Measurements from ENCODE around the gene SLC5A2.

The SLC5A2 gene

DNA sequence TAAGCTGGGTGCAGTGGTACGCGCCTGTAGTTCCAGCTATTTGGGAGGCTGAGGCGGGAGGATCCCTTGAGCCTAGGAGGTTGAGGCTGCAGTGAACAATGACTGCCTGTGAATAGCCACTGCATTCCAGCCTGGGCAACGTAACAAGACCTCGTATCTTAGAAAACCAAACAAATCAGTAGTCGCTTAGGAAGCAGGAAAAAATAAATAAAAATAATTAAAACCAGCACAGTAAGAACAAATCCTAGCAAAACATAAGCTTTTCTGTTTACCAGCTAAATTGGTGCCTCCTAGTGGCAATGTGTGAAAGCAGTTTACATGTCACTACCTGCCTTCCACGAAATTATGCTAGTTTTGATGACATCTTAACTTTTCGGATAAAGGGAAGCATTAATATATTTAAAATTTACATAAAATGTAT, 22.3 kb upstream of the SLC5A2 start:
- DNase-seq, result peak; percentile 81
- Histone ChIP-seq H2BK120ac (ENCODE audit: low read depth, low read length) (no peak overlapping the region), H2AK5ac (ENCODE audit: low read length, severe bottlenecking) (no peak overlapping the region), H3K4me3 (ENCODE audit: insufficient read depth in 1 of 2, low read depth in 1 of 2, low read length in 2 of 2) (peak overlapping the region in 1 of 2 experiments; percentile 79), H3K4ac (ENCODE audit: low read depth in 1 of 2, low read length in 2 of 2) (peak overlapping the region in 1 of 2 experiments; percentile 29), H3K14ac (ENCODE audit: low read length in 2 of 2) (no peak overlapping the region), H3K4me1 (ENCODE audit: control insufficient read depth, insufficient read depth, low read depth, low read length) (peaks cover 24% of the 10 kb centered on the region), H3K23ac (ENCODE audit: low read length in 2 of 2) (no peak overlapping the region), H3K9ac (ENCODE audit: low read length) (peak overlapping the region; percentile 91), H3K9me3 (ENCODE audit: control insufficient read depth, low read length) (no peaks in the 10 kb centered on the region), H4K8ac (ENCODE audit: low read length) (no peak overlapping the region), H3K36me3 (ENCODE audit: control insufficient read depth in 1 of 2, insufficient read depth in 2 of 2, low read depth in 1 of 2, low read length in 2 of 2) (peaks cover 48% of the 10 kb centered on the region in 2 experiments), H3K79me1 (replicated peaks; ENCODE audit: low read length, poor library complexity, severe bottlenecking) (peaks cover 33% of the 10 kb centered on the region), H2AFZ (ENCODE audit: low read depth, low read length) (no peak overlapping the region), H3K18ac (ENCODE audit: low read depth in 1 of 2, low read length in 2 of 2) (no peak overlapping the region), H3K4me2 (ENCODE audit: low read length, poor library complexity, severe bottlenecking) (peak overlapping the region; percentile 62), H2BK5ac (ENCODE audit: low read depth, low read length, poor library complexity, severe bottlenecking) (no peak overlapping the region), H3K27ac (ENCODE audit: low read length, poor library complexity, severe bottlenecking) (no peak overlapping the region), H4K91ac (ENCODE audit: low read length) (no peak overlapping the region), H3K27me3 (ENCODE audit: control insufficient read depth in 1 of 2, insufficient read depth in 1 of 2, low read length in 2 of 2) (no peaks in the 10 kb centered on the region), H2BK12ac (ENCODE audit: low read length in 2 of 2) (no peak overlapping the region), H2BK15ac (ENCODE audit: low read depth, poor library complexity, severe bottlenecking) (no peak overlapping the region)
- 97% methylated on average over 3 of the region's 8 CpGs for WGBS

GRCh38 chr16:31461201-31461920, 21.6 kb upstream of the SLC5A2 start:
- no peak overlapping the region for H3K4ac ChIP-seq (ENCODE audit: low read depth in 1 of 2, low read length in 2 of 2)
- no peak overlapping the region for H3K18ac ChIP-seq (ENCODE audit: low read depth in 1 of 2, low read length in 2 of 2)
- H3K27me3 ChIP-seq (ENCODE audit: control insufficient read depth in 1 of 2, insufficient read depth in 1 of 2, low read length in 2 of 2), result no peaks in the 10 kb centered on the region
- no peak overlapping the region for H4K91ac ChIP-seq (ENCODE audit: low read length)
- DNase-seq, result no peak
- H4K8ac ChIP-seq (ENCODE audit: low read length), result no peak overlapping the region
- H3K14ac ChIP-seq (ENCODE audit: low read length in 2 of 2), result no peak overlapping the region
- no peak overlapping the region for H3K27ac ChIP-seq (ENCODE audit: low read length, poor library complexity, severe bottlenecking)
- H3K23ac ChIP-seq (ENCODE audit: low read length in 2 of 2), result no peak overlapping the region
- H2AK5ac ChIP-seq (ENCODE audit: low read length, severe bottlenecking), result peak overlapping the region; percentile 47
- peak overlapping the region; percentile 91 for H3K9ac ChIP-seq (ENCODE audit: low read length)
- H3K4me3 ChIP-seq (ENCODE audit: insufficient read depth in 1 of 2, low read depth in 1 of 2, low read length in 2 of 2), result no peak overlapping the region
- no peak overlapping the region for H2BK12ac ChIP-seq (ENCODE audit: low read length in 2 of 2)
- H3K36me3 ChIP-seq (ENCODE audit: control insufficient read depth in 1 of 2, insufficient read depth in 2 of 2, low read depth in 1 of 2, low read length in 2 of 2), result peaks cover 47 to 52% of the 10 kb centered on the region in 2 experiments
- no peak overlapping the region for H2AFZ ChIP-seq (ENCODE audit: low read depth, low read length)
- no peak overlapping the region for H3K4me2 ChIP-seq (ENCODE audit: low read length, poor library complexity, severe bottlenecking)
- no peak overlapping the region for H2BK120ac ChIP-seq (ENCODE audit: low read depth, low read length)
- no peaks in the 10 kb centered on the region for H3K9me3 ChIP-seq (ENCODE audit: control insufficient read depth, low read length)
- no peak overlapping the region for H2BK5ac ChIP-seq (ENCODE audit: low read depth, low read length, poor library complexity, severe bottlenecking)
- WGBS, result 91% methylated on average over 5 of the region's 10 CpGs
- peaks cover 34% of the 10 kb centered on the region for H3K79me1 ChIP-seq (replicated peaks; ENCODE audit: low read length, poor library complexity, severe bottlenecking)
- H2BK15ac ChIP-seq (ENCODE audit: low read depth, poor library complexity, severe bottlenecking), result no peak overlapping the region
- peaks cover 22% of the 10 kb centered on the region for H3K4me1 ChIP-seq (ENCODE audit: control insufficient read depth, insufficient read depth, low read depth, low read length)

DNA sequence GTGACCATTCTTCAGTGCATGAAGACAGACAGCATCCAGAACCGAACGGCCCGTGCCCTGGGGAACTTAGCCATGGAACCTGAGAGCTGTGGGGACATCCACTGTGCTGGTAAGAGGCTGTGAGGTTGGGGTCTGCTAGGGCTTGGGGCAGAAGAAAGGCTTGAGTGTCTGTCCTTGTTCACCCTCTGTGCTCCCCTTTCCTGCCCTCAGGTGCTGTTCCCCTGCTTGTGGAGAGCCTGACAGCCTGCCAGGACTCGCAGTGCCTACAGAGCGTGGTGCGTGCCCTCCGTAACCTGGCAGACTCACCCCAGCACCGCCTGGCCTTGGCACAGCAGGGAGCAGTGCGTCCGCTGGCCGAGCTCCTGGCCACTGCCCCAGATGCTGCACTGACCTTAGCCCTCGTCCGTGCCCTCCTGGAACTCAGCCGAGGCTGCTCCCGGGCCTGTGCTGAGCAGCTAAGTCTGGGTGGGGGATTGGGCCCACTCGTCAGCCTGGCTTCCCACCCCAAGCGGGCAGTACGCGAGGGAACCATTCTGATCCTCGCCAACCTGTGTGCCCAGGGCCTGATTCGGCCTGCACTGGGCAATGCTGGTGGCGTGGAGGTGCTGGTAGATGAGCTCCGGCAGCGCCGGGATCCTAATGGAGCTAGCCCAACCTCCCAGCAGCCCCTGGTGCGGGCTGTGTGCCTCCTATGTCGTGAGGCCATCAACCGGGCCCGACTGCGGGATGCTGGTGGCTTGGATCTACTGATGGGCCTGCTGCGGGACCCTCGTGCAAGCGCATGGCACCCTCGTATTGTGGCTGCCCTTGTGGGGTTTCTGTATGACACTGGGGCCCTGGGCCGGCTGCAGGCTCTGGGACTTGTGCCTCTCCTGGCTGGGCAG, 20.8 kb upstream of the SLC5A2 start:
- no peaks in the 10 kb centered on the region for H3K27me3 ChIP-seq (ENCODE audit: control insufficient read depth in 1 of 2, insufficient read depth in 1 of 2, low read length in 2 of 2)
- H2BK15ac ChIP-seq (ENCODE audit: low read depth, poor library complexity, severe bottlenecking), result no peak overlapping the region
- no peaks in the 10 kb centered on the region for H3K9me3 ChIP-seq (ENCODE audit: control insufficient read depth, low read length)
- peaks cover 29% of the 10 kb centered on the region for H3K79me1 ChIP-seq (replicated peaks; ENCODE audit: low read length, poor library complexity, severe bottlenecking)
- no peak overlapping the region for H2AFZ ChIP-seq (ENCODE audit: low read depth, low read length)
- H2BK12ac ChIP-seq (ENCODE audit: low read length in 2 of 2), result no peak overlapping the region
- no peak overlapping the region for H3K18ac ChIP-seq (ENCODE audit: low read depth in 1 of 2, low read length in 2 of 2)
- H3K14ac ChIP-seq (ENCODE audit: low read length in 2 of 2), result no peak overlapping the region
- no peak overlapping the region for H2BK120ac ChIP-seq (ENCODE audit: low read depth, low read length)
- no peak overlapping the region for H4K91ac ChIP-seq (ENCODE audit: low read length)
- H2AK5ac ChIP-seq (ENCODE audit: low read length, severe bottlenecking), result no peak overlapping the region
- H2BK5ac ChIP-seq (ENCODE audit: low read depth, low read length, poor library complexity, severe bottlenecking), result no peak overlapping the region
- WGBS, result 95% methylated on average over 35 of the region's 35 CpGs
- peaks cover 46 to 56% of the 10 kb centered on the region in 2 experiments for H3K36me3 ChIP-seq (ENCODE audit: control insufficient read depth in 1 of 2, insufficient read depth in 2 of 2, low read depth in 1 of 2, low read length in 2 of 2)
- H3K27ac ChIP-seq (ENCODE audit: low read length, poor library complexity, severe bottlenecking), result no peak overlapping the region
- H3K4me2 ChIP-seq (ENCODE audit: low read length, poor library complexity, severe bottlenecking), result no peak overlapping the region
- no peak overlapping the region for H4K8ac ChIP-seq (ENCODE audit: low read length)
- peak overlapping the region; percentile 91 for H3K9ac ChIP-seq (ENCODE audit: low read length)
- H3K4me3 ChIP-seq (ENCODE audit: insufficient read depth in 1 of 2, low read depth in 1 of 2, low read length in 2 of 2), result no peak overlapping the region
- DNase-seq, result no peak
- peaks cover 15% of the 10 kb centered on the region for H3K4me1 ChIP-seq (ENCODE audit: control insufficient read depth, insufficient read depth, low read depth, low read length)
- H3K23ac ChIP-seq (ENCODE audit: low read length in 2 of 2), result no peak overlapping the region
- H3K4ac ChIP-seq (ENCODE audit: low read depth in 1 of 2, low read length in 2 of 2), result no peak overlapping the region

- no peak overlapping the region for H2BK15ac ChIP-seq (ENCODE audit: low read depth, poor library complexity, severe bottlenecking)
- H2BK12ac ChIP-seq (ENCODE audit: low read length in 2 of 2), result no peak overlapping the region
- H2BK120ac ChIP-seq (ENCODE audit: low read depth, low read length), result no peak overlapping the region
- peaks cover 7% of the 10 kb centered on the region for H3K4me1 ChIP-seq (ENCODE audit: control insufficient read depth, insufficient read depth, low read depth, low read length)
- no peak overlapping the region for H3K9ac ChIP-seq (ENCODE audit: low read length)
- no peak overlapping the region for H2AK5ac ChIP-seq (ENCODE audit: low read length, severe bottlenecking)
- no peak overlapping the region for H2AFZ ChIP-seq (ENCODE audit: low read depth, low read length)
- no peak overlapping the region for H2BK5ac ChIP-seq (ENCODE audit: low read depth, low read length, poor library complexity, severe bottlenecking)
- H3K14ac ChIP-seq (ENCODE audit: low read length in 2 of 2), result no peak overlapping the region
- no peak overlapping the region for H3K27ac ChIP-seq (ENCODE audit: low read length, poor library complexity, severe bottlenecking)
- no peaks in the 10 kb centered on the region for H3K27me3 ChIP-seq (ENCODE audit: control insufficient read depth in 1 of 2, insufficient read depth in 1 of 2, low read length in 2 of 2)
- H3K18ac ChIP-seq (ENCODE audit: low read depth in 1 of 2, low read length in 2 of 2), result no peak overlapping the region
- peak overlapping the region; percentile 41 for H4K91ac ChIP-seq (ENCODE audit: low read length)
- no peak overlapping the region for H3K4ac ChIP-seq (ENCODE audit: low read depth in 1 of 2, low read length in 2 of 2)
- WGBS, result 97% methylated on average over 36 of the region's 36 CpGs
- no peaks in the 10 kb centered on the region for H3K9me3 ChIP-seq (ENCODE audit: control insufficient read depth, low read length)
- no peak overlapping the region for H3K23ac ChIP-seq (ENCODE audit: low read length in 2 of 2)
- H3K4me3 ChIP-seq (ENCODE audit: insufficient read depth in 1 of 2, low read depth in 1 of 2, low read length in 2 of 2), result no peak overlapping the region
- H3K79me1 ChIP-seq (replicated peaks; ENCODE audit: low read length, poor library complexity, severe bottlenecking), result peaks cover 28% of the 10 kb centered on the region
- H3K36me3 ChIP-seq (ENCODE audit: control insufficient read depth in 1 of 2, insufficient read depth in 2 of 2, low read depth in 1 of 2, low read length in 2 of 2), result peaks cover 44 to 58% of the 10 kb centered on the region in 2 experiments
- H4K8ac ChIP-seq (ENCODE audit: low read length), result no peak overlapping the region
- DNase-seq, result no peak
- no peak overlapping the region for H3K4me2 ChIP-seq (ENCODE audit: low read length, poor library complexity, severe bottlenecking)
These were observed 18.6 kb upstream of the SLC5A2 start for GRCh38 chr16:31464348-31464769.
